NCI-H460 (cell line): Measurements from ENCODE around the gene TTC21A. TPM values are rescaled to one million over a fixed set of nuclear protein-coding genes. Genes with fewer than 3 reads are reported as not detected.

Experiments used
- DNase-seq: peaks from one replicate; pipeline ENCODE4 v3.0.0-alpha.2; 2016; ENCODE audit warnings: low read depth; ENCODE audit errors: extremely low read depth
- total RNA-seq: library from RNA; depleted of rRNA; stranded (reverse); fragments of >200 nt; shearing (Covaris generic); gene quantifications from 2 replicates; pipeline ENCODE4 v1.2.3, GENCODE V29; 2014

The TTC21A gene
- total RNA-seq, 1 experiment from 2014 or later: 1.2 TPM

DNA sequence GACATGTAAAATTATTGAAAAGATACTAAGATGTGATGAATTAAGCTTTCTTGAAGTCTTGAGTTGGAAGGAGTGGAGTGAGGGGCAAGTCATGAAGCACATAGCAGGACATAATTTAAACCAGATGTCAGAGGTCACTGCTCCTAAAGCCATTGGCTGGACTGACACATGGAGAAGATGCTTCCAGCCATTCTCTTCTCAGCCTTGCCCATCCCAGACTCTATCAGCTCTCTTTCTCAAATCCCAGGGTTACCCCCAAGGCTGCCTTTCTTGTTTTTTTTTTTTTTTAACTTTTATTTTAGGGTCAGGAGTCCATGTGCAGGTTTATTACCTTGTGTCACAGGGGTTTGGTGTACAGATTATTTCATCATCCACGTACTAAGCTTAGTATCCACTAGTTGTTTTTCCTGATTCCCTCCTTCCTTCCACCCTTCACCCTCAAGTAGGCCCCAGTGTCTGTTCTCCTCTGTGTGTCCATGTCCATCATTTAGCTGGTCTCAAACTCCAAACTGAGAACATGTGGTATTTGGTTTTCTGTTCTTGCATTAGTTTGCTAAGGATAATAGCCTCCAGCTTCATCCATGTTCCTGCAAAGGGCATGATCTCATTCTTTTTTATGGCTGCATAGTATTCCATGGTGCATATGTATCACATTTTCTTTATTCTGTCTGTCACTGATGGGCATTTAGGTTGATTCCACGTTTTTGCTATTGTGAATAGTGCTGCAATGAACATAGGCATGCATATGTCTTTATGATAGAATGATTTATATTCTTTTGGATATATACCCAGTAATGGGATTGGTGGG, 66.0 kb downstream of the TTC21A start:
- DNase-seq: no peak

DNA sequence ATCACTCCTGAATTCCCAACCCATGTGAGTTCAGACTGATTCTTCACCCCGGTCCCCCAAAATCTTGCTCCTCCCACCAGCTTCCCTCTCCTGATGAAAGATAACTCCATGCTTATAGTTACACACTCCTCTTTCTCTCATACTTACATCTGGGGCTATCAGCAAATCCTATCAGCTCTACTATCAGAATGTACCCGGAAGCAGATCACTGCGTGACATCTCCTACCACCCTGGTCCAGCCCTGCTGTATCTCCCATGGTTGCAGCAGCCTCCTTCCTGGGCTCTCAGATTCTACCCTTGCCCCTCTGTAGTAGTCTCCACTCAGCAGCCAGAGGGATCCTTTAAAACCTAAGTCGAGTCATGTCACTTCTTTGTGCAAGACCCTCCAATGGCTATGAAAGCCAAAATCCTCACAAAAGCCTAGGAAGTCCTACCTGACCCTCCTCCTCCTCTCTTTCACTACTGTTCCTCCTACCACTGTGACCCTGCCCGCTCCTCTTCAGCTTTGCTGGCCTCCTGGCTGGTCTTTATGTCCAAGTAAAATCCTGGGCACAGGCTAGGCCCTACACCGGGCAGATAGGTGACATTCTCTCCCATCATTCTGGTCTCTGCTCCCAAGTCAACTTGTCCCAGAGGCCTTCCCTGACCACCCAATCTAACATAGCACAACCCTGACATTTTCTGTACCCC, 68.7 kb downstream of the TTC21A start:
- no peak for DNase-seq

DNA sequence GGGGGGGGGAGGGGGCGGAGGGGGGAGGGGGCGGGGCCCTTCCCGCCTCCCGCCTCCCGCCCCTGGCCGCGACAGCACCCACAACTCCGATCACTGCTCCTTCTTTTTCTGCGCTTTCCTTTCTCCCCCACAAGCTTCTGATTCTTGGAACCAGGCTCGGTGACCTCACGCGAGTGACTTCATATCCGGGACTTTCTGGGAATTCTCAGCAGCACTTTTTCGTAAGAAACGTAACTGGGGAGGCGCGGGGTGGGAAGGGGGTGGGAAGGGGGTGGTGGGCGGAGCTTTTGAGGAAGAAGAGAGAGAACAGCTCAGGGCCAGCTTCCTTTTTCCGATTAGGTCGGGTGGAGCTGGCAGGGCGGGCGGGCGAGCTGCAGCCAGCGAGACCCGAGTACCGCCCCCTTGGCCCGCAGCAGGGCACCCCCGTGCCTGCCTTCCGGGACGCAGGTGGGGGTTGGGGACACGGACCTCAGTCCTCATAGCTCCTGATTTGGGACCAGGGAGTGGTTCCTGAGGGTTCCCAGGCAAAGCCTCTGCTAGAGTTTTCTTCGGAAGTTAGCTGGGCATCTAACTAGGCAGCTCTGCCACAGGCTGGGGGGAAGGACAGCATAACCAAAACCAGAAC, 70.3 kb downstream of the TTC21A start:
- peak; percentile 75 for DNase-seq

DNA sequence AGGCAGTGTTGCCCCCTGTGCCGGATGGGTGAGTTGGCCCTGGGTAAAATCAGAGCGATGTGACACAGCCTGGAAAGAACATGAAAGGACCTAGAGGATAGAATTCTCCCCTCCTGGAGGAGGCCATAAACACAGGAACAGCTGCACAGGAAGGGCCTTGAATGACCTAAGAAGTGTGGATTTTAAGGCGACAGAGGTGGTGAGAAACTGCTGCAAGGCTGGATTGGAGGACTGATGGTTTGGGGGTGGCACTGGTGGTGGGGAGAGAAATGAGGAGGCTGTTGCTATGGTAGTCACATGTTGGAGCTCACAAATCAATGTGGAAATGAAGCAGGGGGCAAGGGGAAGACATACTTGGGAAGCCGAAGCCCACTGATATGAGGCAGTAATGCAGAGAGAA, 71.1 kb downstream of the TTC21A start:
- DNase-seq: no peak

DNA sequence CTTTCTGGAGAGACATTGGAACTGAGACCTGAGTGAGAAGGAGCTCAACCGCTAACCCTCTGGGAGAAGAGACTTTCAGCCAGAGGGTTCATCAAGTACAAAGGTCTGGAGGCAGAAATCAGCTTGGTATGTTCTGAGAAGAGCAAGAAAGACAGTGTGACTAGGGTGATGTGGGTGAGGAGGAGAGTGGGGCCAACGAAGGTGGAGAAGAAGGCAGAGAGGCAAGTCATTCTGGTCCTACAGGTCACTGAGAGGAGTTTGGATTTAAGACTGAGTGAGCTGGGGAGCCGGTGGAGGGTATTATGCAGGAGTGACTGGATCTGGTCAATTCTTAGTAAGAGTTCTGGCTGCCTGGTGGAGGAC, 72.7 kb downstream of the TTC21A start:
- no peak for DNase-seq

DNA sequence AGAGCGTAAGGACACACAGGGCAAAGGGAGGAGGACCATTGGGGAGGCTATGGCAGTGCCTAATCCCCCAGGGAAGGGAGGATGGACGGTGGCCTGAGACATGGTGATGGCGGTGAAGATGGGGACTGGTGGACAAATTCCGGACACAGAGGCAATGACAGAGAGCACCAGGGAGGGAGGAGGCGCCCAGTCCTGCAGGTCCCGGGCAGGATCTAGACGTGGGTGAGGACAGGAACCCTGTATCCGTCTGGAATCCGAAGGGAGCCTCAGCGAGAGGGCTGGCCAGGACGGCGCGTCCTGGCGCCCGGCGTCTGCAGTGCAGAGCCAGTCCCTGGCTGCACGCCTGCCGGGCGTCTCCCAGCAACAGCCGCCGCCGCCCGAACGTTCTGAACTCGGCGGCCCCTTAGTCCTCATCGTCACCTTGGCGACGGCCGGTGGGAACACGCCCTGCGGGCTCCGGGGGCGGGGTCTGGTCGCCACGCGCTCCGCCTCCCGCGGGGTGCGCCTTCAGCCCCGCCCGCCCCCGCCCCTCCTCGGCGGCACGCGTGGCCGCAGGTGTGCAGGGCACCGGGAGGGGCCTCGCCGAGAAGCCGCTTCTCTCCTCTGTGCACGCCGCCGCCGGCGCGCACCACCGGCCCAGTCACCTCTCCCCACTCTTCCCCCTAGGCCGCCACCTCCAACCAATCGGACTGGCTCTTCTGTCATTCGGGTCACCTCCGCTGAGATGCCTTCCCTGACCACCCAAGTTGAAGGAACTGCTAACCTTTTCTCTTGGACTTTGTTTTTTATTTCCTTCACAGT, 73.3 kb downstream of the TTC21A start:
- DNase-seq: peak; percentile 59

DNA sequence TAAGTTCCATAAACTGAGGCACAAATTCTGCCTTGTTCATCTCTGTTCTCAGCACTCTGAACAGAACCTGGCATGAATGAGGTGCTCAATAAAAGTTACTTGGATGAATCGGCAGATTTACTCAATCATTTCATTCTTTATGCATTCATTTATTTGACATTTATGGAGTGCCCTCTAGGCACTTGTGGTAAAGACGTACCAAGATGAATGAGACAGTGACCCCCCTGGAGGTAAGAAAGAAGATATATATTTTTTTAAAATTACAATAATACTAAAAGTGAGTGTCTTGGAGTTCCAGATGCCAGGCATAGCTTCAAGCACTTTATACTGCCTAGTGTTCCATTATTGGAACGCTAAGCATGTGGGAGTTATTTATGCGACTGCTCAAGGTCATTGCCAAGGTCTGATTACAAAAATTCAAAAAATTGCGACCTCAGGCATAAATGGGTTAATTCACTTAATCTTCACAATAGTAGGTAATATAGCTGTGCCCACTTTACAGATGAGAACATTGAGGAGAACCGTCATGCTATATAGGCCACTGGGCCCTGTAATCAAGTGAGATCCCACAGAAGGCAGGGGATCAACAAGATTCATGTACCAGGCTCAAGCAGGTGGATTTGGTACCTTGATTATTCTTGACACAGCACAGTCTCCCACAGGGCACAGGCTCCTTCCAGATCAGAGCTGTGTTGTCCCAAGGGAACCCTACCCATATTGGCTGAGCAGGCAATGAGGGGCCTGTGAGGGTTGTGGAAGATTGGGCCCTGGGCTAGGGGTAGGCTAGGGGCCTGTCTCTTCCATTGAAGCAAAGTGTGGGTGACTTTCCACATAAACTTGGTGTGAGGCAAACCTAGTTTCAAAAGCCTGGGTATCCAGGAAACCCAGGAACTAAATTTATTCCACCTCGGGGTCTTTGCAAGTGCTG, 74.2 kb downstream of the TTC21A start:
- no peak for DNase-seq

DNA sequence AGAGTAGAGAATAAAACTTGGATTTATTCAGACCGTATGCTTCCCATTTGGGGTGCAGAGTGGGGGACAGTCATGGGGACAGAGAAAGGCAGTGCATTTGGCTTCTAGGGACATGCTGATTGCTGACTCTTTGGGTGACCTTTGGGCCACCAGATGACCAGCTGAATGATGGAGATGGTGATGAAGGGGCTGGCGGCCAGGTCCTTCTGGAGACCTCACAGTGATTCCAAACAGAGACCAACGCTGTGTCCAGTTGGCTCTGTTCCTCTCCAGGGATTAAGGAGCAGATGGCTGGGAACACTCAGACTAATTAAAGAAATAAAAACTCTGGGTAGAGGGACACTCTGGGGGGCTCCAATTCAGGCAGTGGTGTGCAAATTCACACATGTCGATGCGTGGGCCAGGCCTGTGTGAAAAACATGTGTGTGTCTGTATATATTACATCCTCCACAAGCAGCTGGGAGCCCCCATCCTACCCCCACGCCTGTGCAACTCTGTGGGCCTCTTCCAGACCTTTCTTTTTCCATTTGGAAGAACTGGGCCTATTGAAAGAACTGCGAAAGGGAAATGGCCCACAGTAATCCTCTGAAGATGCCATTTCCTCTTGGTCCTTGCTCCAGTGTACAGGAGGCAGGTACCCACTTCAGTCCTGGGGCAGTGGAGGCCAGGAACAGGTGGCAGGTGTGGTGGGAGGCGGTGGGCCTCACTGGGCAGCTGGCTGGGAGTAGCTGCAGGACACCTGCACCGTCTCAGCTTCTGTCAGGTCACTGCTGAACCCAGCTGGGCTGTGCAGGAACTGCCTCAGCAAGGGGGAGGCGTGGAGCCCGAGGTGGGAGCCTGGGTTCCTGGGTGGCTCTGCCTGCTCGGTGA, 76.0 kb downstream of the TTC21A start:
- DNase-seq: no peak

DNA sequence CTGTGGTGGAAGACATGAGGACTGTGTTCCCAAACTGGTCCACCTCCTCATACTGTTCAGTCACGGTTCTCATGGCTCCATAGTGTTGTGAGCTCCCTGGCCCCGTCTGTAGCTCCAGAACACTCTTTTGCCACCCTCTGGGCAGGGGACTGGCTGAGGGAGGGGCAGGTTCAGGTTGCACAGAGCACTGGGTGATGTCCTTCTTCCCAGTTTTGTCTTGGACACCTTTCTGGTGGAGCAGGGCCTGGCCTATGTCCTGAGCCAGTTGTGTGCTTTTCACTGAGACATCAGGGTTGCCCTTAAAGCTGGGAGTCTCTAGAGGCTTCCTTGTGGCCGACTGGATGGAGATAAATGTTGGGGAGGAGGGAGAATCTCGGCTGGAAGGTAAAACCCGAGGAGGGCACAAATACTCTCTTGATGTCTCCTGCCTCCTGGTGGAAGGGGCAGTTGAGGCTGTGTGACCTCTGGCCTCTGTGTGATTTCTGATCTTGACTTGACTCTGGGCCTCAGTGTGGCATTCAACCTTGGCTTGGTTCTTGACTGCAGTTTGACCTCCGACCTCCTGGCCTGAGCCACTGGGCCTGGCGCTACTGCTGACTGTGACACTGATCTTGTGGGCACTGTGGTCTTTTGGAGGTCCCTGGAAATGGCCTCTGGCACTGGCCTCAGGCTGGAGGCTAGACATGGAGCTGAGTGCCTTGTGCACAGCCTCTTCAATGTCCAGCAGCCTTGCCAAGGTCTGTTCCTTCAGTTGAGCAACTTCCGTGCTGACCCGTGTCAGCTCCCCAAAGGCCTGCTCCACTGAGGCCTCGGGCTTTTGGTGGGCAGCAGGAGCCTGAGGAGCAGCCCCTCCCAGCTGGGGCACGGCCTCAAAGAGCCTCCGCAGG, 76.8 kb downstream of the TTC21A start:
- DNase-seq: no peak

DNA sequence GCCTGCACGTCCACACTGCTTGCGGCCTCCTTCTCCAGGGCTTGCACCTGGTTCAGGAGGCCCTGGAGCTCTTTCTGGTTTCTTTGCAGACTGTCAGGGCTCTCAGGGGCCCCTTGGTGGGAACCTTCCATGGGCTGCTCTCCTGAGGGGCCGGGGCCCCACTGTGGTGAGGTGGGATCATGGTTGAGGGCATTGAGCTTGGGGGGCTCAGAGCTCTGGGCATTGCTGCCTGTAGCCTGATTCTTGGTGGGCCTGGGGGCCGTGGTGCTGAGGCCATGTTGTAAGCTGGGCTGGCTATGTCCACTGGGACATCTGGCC, 77.4 kb downstream of the TTC21A start:
- no peak for DNase-seq

DNA sequence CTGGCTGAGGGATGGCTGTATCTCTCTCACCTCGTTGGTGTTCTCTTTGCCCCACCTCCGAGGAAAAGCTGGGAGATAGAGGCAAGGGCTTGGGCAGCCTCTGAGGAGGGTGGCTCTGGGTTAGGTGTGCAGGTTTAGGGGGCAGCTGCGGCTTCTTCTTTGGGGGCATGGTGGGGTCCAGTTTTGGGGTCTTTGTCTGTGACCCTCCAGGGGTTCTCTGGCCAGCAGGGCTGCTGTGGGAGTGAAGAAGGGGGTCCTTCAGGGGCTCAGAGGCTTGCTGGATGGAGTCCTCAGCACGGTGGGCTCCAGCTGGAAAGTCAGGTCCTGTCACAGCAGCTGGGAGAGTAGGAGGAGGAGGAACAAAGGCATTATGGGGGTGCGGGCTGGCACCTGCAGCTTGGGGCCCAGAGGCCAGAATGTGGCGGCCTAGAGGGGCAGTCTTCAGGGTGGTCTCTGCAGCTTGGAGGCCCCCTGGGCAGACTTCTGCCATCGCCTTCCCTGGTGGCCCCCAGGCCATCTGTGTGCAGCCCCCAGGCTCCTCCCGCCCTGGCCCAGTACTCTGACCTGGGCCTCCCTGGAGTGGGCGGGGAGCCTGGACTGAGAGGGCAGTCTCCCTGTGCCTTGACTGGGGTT, 78.0 kb downstream of the TTC21A start:
- DNase-seq: no peak

DNA sequence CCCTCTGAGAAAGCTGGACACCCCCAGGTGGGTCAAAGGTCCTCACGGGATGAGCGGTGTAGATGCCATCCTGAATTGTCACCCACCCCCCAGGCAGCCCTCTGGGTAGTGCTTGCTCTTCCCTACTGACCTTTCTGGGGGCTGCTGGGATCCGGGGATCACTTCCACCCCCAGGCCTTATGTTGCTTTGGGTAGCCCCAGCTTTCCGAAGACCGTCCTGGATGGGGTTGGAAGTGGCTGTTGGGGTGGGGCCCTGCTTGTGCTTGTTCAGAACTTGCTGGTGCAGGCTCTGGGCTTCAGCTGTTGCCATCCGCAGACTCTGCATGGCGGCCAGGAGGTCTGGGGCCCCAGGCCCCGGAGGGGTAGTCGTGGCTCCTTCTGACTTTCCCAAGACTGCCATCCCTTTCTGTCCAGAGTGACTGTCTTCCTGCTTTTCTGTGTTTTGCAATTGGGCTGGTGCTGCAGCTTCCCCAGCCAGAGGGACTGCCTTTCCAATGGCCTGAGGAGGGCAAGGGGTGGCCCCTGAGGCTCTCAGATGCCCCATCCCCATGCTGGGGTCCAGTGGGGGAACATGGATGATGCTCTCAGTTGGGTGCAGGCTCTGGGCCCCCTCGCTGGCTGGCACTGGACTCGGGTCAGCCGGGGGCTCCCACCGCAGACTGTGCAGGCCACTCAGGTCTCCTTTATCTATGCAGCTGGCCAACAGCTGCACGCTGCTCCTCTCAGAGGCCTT, 78.6 kb downstream of the TTC21A start:
- DNase-seq: no peak

DNA sequence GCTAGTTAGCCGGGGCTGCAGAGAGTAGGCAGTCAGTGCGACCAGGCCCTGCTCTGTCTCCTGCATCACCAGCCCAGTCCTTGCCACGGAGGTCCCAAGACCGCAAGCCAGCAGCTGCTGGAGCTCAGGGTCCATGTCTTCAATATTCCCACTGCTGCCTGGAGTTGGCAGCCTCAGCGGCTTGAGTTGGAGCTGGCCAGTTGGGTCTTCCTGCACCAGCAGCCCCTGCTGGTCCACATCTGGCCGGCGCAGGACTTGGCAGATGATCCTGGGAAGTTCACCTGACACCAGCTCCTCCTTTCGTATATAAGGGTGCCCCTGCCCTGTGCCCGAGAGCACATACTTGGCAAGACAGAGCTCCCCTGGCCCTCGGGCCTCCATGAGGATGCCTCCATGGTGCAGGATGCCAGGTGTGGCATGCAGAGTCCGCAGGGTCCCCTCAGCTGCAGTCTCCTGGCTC, 79.2 kb downstream of the TTC21A start:
- DNase-seq: no peak

DNA sequence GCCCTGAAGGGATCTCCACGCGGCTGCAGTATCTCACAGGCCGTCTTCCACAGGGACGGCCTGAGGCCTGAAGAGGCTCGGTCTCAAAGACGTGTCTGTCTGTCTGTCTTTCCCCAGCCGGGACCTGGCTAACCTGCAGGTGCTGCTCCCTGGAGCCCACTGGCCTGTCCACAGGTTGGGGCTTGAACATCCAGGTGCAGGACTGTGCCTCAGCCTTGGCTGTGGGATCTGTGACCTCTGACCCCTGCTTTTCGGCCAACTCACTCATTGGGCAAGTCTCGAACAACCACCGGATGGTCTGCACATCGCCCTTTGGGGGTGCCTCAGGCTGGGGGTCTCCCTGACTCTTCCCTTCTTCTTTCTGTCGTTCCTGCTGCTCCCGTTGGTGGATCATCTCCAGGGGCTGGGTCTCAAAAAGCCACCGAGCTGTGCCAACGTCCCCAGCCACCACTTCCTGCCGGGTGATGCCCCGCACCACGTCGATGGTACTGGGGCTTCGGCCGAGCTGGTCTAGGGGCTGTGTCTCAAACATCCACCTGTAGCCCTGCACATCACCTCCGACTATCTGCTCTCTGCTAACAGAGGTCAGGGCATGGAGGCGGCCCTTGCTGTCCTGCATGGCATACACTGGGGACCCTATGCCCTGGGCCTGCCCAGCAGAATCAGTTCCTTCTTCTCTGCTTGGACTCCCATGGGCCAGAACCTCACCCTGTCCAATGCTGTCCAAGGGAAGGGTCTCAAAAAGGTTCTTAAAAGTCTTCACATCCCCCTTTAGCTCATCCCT, 80.1 kb downstream of the TTC21A start:
- no peak for DNase-seq
